ENCODE measurements around the gene GPR153. TPM values are rescaled to one million over a fixed set of nuclear protein-coding genes. Genes with fewer than 3 reads are reported as not detected.

GPR153 gene
- total and polyA plus RNA-seq, 10 donors, result 2.1 to 26.6 (median 12.4) TPM

DNA sequence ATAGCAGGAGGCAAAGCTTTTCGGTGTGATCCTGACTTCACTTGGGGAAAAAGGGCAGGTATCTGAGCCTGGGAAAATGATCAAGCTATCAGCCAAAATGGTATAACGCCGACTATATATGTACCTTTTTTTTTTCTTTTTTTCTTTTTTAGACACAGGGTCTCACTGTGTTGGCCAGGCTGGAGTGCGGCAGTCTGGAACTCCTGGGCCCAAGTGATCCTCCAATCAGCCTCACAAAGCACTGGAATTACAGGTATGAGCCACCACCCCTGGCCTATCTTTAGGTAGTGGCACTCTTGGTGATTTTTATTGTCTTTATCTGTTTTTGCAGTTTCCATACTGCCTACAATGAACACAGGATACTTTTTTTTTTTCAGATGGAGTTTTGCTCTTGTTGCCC is 23.8 kb downstream of the GPR153 start:
- TF ChIP-seq POLR2AphosphoS5 (IDR thresholded peaks at IDR 0.05) (no peak), POLR2A (IDR thresholded peaks at IDR 0.05) (no peak)
- TF ChIP-seq, protein P1, sequence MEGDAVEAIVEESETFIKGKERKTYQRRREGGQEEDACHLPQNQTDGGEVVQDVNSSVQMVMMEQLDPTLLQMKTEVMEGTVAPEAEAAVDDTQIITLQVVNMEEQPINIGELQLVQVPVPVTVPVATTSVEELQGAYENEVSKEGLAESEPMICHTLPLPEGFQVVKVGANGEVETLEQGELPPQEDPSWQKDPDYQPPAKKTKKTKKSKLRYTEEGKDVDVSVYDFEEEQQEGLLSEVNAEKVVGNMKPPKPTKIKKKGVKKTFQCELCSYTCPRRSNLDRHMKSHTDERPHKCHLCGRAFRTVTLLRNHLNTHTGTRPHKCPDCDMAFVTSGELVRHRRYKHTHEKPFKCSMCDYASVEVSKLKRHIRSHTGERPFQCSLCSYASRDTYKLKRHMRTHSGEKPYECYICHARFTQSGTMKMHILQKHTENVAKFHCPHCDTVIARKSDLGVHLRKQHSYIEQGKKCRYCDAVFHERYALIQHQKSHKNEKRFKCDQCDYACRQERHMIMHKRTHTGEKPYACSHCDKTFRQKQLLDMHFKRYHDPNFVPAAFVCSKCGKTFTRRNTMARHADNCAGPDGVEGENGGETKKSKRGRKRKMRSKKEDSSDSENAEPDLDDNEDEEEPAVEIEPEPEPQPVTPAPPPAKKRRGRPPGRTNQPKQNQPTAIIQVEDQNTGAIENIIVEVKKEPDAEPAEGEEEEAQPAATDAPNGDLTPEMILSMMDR (IDR thresholded peaks at IDR 0.05 in 8 of 11, conservative IDR thresholded peaks at IDR 0.05 in 3 of 11), result no peak
- Histone ChIP-seq H3K27ac (no peak overlapping the region), H3K9me3 (no peaks in the 10 kb centered on the region), H3K4me1 (peaks cover 11 to 37% (median 29%) of the 10 kb centered on the region in 6 donors), H3K4me3 (no peak overlapping the region), H3K27me3 (replicated peaks in 1 of 7) (peaks cover 3 to 46% (median 37%) of the 10 kb centered on the region in 7 donors), H3K36me3 (peaks cover 0 to 22% (median 11%) of the 10 kb centered on the region in 6 donors)
- DNase-seq, result no peak
- 96 to 99% (median 98%) methylated on average over 4 of the region's 4 CpGs for WGBS, 5 donors
- intact Hi-C loops (cut with DNase I; ENCODE audit: low total_unique reads), result loop anchor here (10.0 kb wide), 1 partner anchor 52 kb away; the partner anchor contains the start of gene CHD5

DNA sequence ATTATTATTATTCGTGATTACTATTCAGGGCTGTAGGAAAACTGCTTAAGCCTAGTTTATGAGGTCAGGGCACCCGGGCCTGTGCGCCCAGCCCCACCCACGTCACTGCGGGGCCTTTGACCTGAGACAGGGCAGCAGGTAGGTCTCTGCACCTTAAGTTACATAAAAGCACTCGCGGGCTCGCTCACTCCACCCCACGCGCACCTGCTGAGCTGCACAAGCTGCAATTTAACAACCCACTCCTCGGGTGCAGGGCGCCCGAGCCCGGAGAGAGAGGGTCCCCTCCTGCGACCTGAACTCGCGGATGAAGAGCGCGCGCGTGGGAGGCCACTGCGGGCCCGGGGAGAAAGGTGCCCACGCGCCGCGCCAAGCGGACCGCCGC is 25.6 kb downstream of the GPR153 start:
- H3K9me3 ChIP-seq, result no peaks in the 10 kb centered on the region
- peaks cover 0 to 40% (median 28%) of the 10 kb centered on the region in 6 donors for H3K36me3 ChIP-seq
- peaks cover 8 to 28% (median 21%) of the 10 kb centered on the region in 6 donors for H3K4me1 ChIP-seq
- no peak for TF ChIP-seq POLR2AphosphoS5 (IDR thresholded peaks at IDR 0.05)
- H3K27me3 ChIP-seq (replicated peaks in 1 of 7), result peaks cover 0 to 28% (median 19%) of the 10 kb centered on the region in 7 donors
- 0 to 1% (median 1%) methylated on average over 7 to 30 of the region's 30 CpGs for WGBS, 5 donors
- no peak for DNase-seq
- H3K27ac ChIP-seq, result peak overlapping the region in 6 of 8 donors; percentile 48 to 83 (median 69)
- peak overlapping the region; percentile 67 to 95 (median 80) for H3K4me3 ChIP-seq
- intact Hi-C loops (cut with DNase I; ENCODE audit: low total_unique reads), result loop anchor here (10.0 kb wide), 1 partner anchor 50 kb away; the partner anchor contains the start of gene CHD5

DNA sequence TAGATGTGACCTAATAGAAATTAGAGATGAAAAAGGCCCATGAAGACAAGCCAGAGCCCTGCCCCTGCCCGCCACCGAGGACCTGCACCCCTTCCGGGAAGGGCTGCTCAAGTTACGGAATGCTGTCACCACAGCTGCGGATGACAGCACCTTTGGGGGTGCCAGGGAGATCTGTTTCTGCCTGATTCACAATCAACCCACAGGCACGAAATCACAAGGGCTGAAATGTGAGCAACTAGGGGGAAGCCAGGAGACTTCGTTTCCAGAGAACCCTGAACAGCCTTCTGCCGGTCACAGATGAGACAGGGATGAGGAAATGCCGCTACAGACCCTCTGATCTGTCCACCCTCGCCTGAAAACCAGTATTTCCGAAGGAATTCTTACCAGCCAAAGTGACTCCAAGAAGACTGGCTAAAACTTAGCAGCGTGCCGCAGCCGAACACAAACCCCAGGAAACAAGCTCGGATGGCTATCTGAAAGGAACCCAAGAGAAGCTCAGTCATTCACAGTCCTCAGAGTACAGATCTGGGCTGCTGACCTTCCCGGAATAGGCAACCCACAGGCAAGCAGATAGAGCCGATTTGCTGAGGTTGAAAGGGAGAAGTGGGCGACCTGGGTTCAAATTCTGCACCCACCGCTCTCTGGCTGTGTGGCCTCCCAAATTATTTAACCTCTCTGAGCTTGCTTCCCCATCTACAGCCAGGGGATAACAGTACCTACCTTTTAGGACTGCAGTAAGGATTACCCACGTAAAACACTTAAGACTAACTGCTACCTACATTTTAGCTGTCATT is 26.2 kb downstream of the GPR153 start:
- Histone ChIP-seq H3K9me3 (no peaks in the 10 kb centered on the region), H3K27ac (peak overlapping the region in 2 of 8 donors; percentile 74 to 83), H3K4me1 (peaks cover 8 to 28% (median 21%) of the 10 kb centered on the region in 6 donors), H3K27me3 (replicated peaks in 1 of 7) (peaks cover 0 to 22% (median 13%) of the 10 kb centered on the region in 7 donors), H3K36me3 (peaks cover 0 to 46% (median 34%) of the 10 kb centered on the region in 6 donors), H3K4me3 (peak overlapping the region; percentile 67 to 95 (median 80))
- no peak for DNase-seq
- 60 to 72% (median 64%) methylated on average over 20 of the region's 20 CpGs for WGBS, 5 donors
- intact Hi-C loops (cut with DNase I; ENCODE audit: low total_unique reads), result loop anchor here (10.0 kb wide), 1 partner anchor 50 kb away; the partner anchor contains the start of gene CHD5
- TF ChIP-seq, protein P1 (IDR thresholded peaks at IDR 0.05 in 8 of 11, conservative IDR thresholded peaks at IDR 0.05 in 3 of 11), result no peak
- TF ChIP-seq POLR2A (IDR thresholded peaks at IDR 0.05) (no peak), POLR2AphosphoS5 (IDR thresholded peaks at IDR 0.05) (no peak)

DNA sequence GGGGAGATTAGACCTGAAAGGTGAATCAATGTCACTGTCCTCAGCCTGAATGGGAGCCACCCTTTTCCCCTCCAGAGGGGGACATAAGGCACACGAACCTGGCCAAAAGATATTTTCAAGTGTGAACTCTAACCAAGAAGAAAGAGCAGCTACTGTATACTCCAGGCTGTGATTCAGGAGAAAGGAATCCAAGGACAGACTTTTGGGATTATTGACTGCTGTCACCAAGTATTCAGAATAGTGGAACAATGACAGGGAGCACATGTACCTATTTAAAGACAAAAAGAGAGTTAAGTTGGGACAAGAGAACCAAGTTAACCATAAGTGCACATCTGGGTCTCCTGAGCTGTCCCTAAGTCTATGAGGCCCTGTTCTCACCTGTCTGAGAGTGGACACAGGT is 27.5 kb downstream of the GPR153 start:
- Histone ChIP-seq H3K4me3 (no peak overlapping the region), H3K27ac (no peak overlapping the region), H3K4me1 (peaks cover 8 to 28% (median 21%) of the 10 kb centered on the region in 6 donors), H3K9me3 (no peaks in the 10 kb centered on the region), H3K36me3 (peaks cover 0 to 58% (median 46%) of the 10 kb centered on the region in 6 donors), H3K27me3 (replicated peaks in 1 of 7) (peaks cover 0 to 9% (median 0%) of the 10 kb centered on the region in 7 donors)
- intact Hi-C loops (cut with DNase I; ENCODE audit: low total_unique reads), result loop anchor here (10.0 kb wide), 1 partner anchor 49 kb away; the partner anchor contains the start of gene CHD5
- DNase-seq, result no peak
- TF ChIP-seq POLR2AphosphoS5 (IDR thresholded peaks at IDR 0.05) (no peak), POLR2A (IDR thresholded peaks at IDR 0.05) (no peak)
- TF ChIP-seq, protein P1 (IDR thresholded peaks at IDR 0.05 in 8 of 11, conservative IDR thresholded peaks at IDR 0.05 in 3 of 11), result no peak
- 39 to 86% (median 74%) methylated on average over 1 of the region's 1 CpG for WGBS, 5 donors
